NT2/D1 (cell line): Measurements from ENCODE around the gene IZUMO1.

Experiments used
- DNase-seq: peaks from one replicate; pipeline ENCODE4 v3.0.0-alpha.2; 2011; ENCODE audit warnings: low read depth, low spot score
- H3K27me3 ChIP-seq: 2 replicates; pipeline ENCODE4 v1.6.0; 2011; ENCODE audit warnings: mild to moderate bottlenecking; ENCODE audit not compliant: insufficient read length, insufficient read depth
- H3K36me3 ChIP-seq: 2 replicates; pipeline ENCODE4 v1.6.1; 2011; ENCODE audit warnings: mild to moderate bottlenecking, low read length, mixed read lengths; ENCODE audit not compliant: insufficient read depth, insufficient read length
- H3K4me1 ChIP-seq: 2 replicates; pipeline ENCODE4 v1.5.1; 2011; ENCODE audit not compliant: insufficient read depth, insufficient read length
- H3K4me3 ChIP-seq: 2 replicates; pipeline ENCODE4 v1.5.1; 2011; ENCODE audit warnings: low read depth; ENCODE audit not compliant: insufficient read length
- H3K9ac ChIP-seq: 2 replicates; pipeline ENCODE4 v1.6.0; 2011; ENCODE audit warnings: low read depth; ENCODE audit not compliant: insufficient read length
- H3K9me3 ChIP-seq: 2 replicates; pipeline ENCODE4 v1.5.1; 2011; ENCODE audit warnings: mild to moderate bottlenecking, low read length; ENCODE audit not compliant: insufficient read depth
- SUZ12 ChIP-seq: IDR thresholded peaks from 2 replicates; pipeline ENCODE4 v1.6.1; 2011; ENCODE audit not compliant: insufficient read length, insufficient read depth; ENCODE audit errors: extremely low read depth
- YY1 ChIP-seq: IDR thresholded peaks from 2 replicates; pipeline ENCODE4 v1.6.1; 2011; ENCODE audit not compliant: insufficient read length, insufficient read depth
- ZNF274 ChIP-seq: IDR thresholded peaks from 2 replicates; pipeline ENCODE4 v1.6.1; 2011; ENCODE audit warnings: mild to moderate bottlenecking, low read depth, low read length

The IZUMO1 gene

GRCh38 chr19:48784527-48784926 lies 37.8 kb upstream of the IZUMO1 start:
- no peak for DNase-seq
- Histone ChIP-seq H3K9ac (no peak overlapping the region), H3K27me3 (no peaks in the 10 kb centered on the region), H3K4me3 (no peak overlapping the region), H3K4me1 (no peaks in the 10 kb centered on the region), H3K9me3 (no peaks in the 10 kb centered on the region), H3K36me3 (no peaks in the 10 kb centered on the region)
- TF ChIP-seq ZNF274 (no peak), YY1 (no peak), SUZ12 (no peak)

- H3K4me1 ChIP-seq: no peaks in the 10 kb centered on the region
- TF ChIP-seq YY1 (no peak), ZNF274 (no peak), SUZ12 (no peak)
- H3K9ac ChIP-seq: no peak overlapping the region
- DNase-seq: no peak
- no peaks in the 10 kb centered on the region for H3K27me3 ChIP-seq
- H3K9me3 ChIP-seq: no peaks in the 10 kb centered on the region
- no peaks in the 10 kb centered on the region for H3K36me3 ChIP-seq
- H3K4me3 ChIP-seq: no peak overlapping the region
Observed at GRCh38 chr19:48780631-48781391, 34.1 kb upstream of the IZUMO1 start.

- no peaks in the 10 kb centered on the region for H3K27me3 ChIP-seq
- no peaks in the 10 kb centered on the region for H3K36me3 ChIP-seq
- TF ChIP-seq ZNF274 (no peak), YY1 (no peak), SUZ12 (no peak)
- no peak for DNase-seq
- no peaks in the 10 kb centered on the region for H3K9me3 ChIP-seq
- H3K9ac ChIP-seq: no peak overlapping the region
- no peaks in the 10 kb centered on the region for H3K4me1 ChIP-seq
- no peak overlapping the region for H3K4me3 ChIP-seq
Observed at GRCh38 chr19:48779636-48780035, 32.9 kb upstream of the IZUMO1 start.

- no peak for TF ChIP-seq SUZ12
- TF ChIP-seq ZNF274: no peak
- TF ChIP-seq YY1: no peak
- Histone ChIP-seq H3K9me3 (no peaks in the 10 kb centered on the region), H3K4me1 (no peaks in the 10 kb centered on the region), H3K27me3 (no peaks in the 10 kb centered on the region), H3K9ac (no peak overlapping the region), H3K4me3 (no peak overlapping the region), H3K36me3 (no peaks in the 10 kb centered on the region)
- DNase-seq: no peak
Observed at GRCh38 chr19:48777720-48778119, 31.0 kb upstream of the IZUMO1 start.

GRCh38 chr19:48777139-48777538 lies 30.4 kb upstream of the IZUMO1 start:
- no peak overlapping the region for H3K9ac ChIP-seq
- H3K27me3 ChIP-seq: no peaks in the 10 kb centered on the region
- no peak for DNase-seq
- no peaks in the 10 kb centered on the region for H3K4me1 ChIP-seq
- no peak overlapping the region for H3K4me3 ChIP-seq
- no peaks in the 10 kb centered on the region for H3K36me3 ChIP-seq
- H3K9me3 ChIP-seq: no peaks in the 10 kb centered on the region
- TF ChIP-seq ZNF274: no peak
- TF ChIP-seq SUZ12: no peak
- no peak for TF ChIP-seq YY1

- H3K4me3 ChIP-seq: no peak overlapping the region
- H3K36me3 ChIP-seq: no peaks in the 10 kb centered on the region
Observed at GRCh38 chr19:48772503-48772953, 25.8 kb upstream of the IZUMO1 start.

GRCh38 chr19:48770734-48771472 lies 24.2 kb upstream of the IZUMO1 start:
- DNase-seq: no peak
- no peak overlapping the region for H3K9ac ChIP-seq

More at GRCh38 chr19:48772503-48772953, 25.8 kb upstream of the IZUMO1 start:
- TF ChIP-seq ZNF274 (no peak), SUZ12 (no peak), YY1 (no peak)
- Histone ChIP-seq H3K4me1 (no peaks in the 10 kb centered on the region), H3K9me3 (no peaks in the 10 kb centered on the region), H3K27me3 (no peaks in the 10 kb centered on the region), H3K9ac (no peak overlapping the region)
- no peak for DNase-seq

More at GRCh38 chr19:48770734-48771472, 24.2 kb upstream of the IZUMO1 start:
- Histone ChIP-seq H3K9me3 (no peaks in the 10 kb centered on the region), H3K27me3 (no peaks in the 10 kb centered on the region), H3K36me3 (no peaks in the 10 kb centered on the region), H3K4me1 (no peaks in the 10 kb centered on the region), H3K4me3 (no peak overlapping the region)
- TF ChIP-seq SUZ12 (no peak), YY1 (no peak), ZNF274 (no peak)
